ENCODE results near the gene COX17.

DNA sequence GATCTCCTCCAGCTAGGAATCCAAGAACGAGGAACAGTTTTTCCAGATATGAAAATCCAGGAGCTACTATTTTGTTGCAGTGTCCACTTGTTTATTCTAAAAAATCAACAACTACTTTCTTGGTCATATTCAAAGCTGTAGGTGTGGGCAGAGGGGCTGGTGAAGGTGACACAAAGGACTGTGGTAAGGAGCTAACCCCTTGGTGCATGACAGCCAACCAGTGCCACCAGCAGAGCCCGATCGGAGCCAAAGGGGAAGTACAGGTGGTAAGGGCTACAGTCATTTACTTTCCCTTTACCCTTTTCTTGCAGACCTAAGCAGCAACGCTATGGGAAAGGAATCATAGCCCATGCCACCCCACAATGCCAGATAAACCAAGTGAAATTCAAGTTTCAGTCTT lies 48.8 kb downstream of the COX17 start:
- TF ChIP-seq, protein P1, sequence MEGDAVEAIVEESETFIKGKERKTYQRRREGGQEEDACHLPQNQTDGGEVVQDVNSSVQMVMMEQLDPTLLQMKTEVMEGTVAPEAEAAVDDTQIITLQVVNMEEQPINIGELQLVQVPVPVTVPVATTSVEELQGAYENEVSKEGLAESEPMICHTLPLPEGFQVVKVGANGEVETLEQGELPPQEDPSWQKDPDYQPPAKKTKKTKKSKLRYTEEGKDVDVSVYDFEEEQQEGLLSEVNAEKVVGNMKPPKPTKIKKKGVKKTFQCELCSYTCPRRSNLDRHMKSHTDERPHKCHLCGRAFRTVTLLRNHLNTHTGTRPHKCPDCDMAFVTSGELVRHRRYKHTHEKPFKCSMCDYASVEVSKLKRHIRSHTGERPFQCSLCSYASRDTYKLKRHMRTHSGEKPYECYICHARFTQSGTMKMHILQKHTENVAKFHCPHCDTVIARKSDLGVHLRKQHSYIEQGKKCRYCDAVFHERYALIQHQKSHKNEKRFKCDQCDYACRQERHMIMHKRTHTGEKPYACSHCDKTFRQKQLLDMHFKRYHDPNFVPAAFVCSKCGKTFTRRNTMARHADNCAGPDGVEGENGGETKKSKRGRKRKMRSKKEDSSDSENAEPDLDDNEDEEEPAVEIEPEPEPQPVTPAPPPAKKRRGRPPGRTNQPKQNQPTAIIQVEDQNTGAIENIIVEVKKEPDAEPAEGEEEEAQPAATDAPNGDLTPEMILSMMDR (IDR thresholded peaks at IDR 0.05): no peak
- TF ChIP-seq POLR2A (IDR thresholded peaks at IDR 0.05): no peak

All from adrenal gland (tissue), 5 donors.